Ovary (tissue), 9 donors: ENCODE results near the gene PPL. TPM values are rescaled to one million over a fixed set of nuclear protein-coding genes. Genes with fewer than 3 reads are reported as not detected.
A peak's percentile ranks its signal among the peaks of the same experiment; 100 is the strongest.

Experiments
- DNase-seq, 5 donors: peaks; one replicate each; pipeline ENCODE4 v3.0.0-alpha.2; 2019 to 2020
- H3K27ac ChIP-seq, 2 donors: fragments of 200-600 bp; one replicate each; pipeline versions ENCODE4 v1.5.1 to v1.8.0; 2019 to 2022
- H3K27me3 ChIP-seq: fragments of 200-600 bp; one replicate; pipeline ENCODE4 v1.8.0; 2022
- H3K36me3 ChIP-seq: fragments of 200-600 bp; sonication (generic); one replicate; pipeline ENCODE4 v1.5.1; 2019
- H3K4me1 ChIP-seq: one replicate; pipeline ENCODE4 v1.8.1; 2013; ENCODE audit warnings: mild to moderate bottlenecking, moderate library complexity; ENCODE audit not compliant: insufficient read depth
- H3K4me3 ChIP-seq: fragments of 200-600 bp; sonication (generic); one replicate; pipeline ENCODE4 v1.5.1; 2017
- H3K9me3 ChIP-seq, 2 donors: fragments of 200-600 bp in 1 of 2; sonication (generic) in 1 of 2; one replicate each; pipeline versions ENCODE4 v1.5.1 to v1.8.1; 2013 to 2019; ENCODE audit warnings: mild to moderate bottlenecking in 1 of 2, moderate library complexity in 1 of 2
- CTCF ChIP-seq, 3 donors: fragments of 450-650 bp in 2 of 3; fragments of 200-600 bp in 1 of 3; IDR thresholded peaks; one replicate each; pipeline versions ENCODE4 v1.5.1 to v1.8.0; 2016 to 2022; ENCODE audit warnings: antibody characterized with exemption in 3 of 3, mild to moderate bottlenecking in 1 of 3
- EP300 ChIP-seq: sonication (generic); formaldehyde crosslinking; IDR thresholded peaks from one replicate; pipeline ENCODE4 v1.6.1; 2017; ENCODE audit warnings: antibody characterized with exemption
- POLR2A ChIP-seq: fragments of 450-650 bp; IDR thresholded peaks from one replicate; pipeline ENCODE4 v1.6.1; 2017; ENCODE audit warnings: antibody characterized with exemption, mild to moderate bottlenecking, moderate library complexity
- WGBS, 3 donors: extraction: QIAGEN DNeasy Blood & Tissue Kit in 1 of 3; methylation state at CpG; one replicate each; pipeline versions ENCODE4 v1.1.5 to v1.1.7; 2013 to 2017; 5-methylcytosine and 5-hydroxymethylcytosine counted together
- intact Hi-C, 4 donors: fragments of 100-400 bp; cut with DNase I; formaldehyde crosslinking; loops; one replicate each; pipeline versions ENCODE4 v1.11.0 to v1.15.1; 2022 to 2023
- polyA plus RNA-seq, 2 donors: library from polyadenylated mRNA; stranded (reverse); fragments of 200-250 nt in 1 of 2; fragments of 350-450 nt in 1 of 2; fragmentation: Illumina TruSeq in 1 of 2; extraction: RNeasy Lipid Tissue Mini Kit (QIAGEN cat#74804) in 1 of 2; gene quantifications; one replicate each; pipeline ENCODE4 v1.2.3, GENCODE V29; 2013 to 2014
- total RNA-seq, 7 donors: library from RNA; depleted of rRNA in 2 of 7; stranded (reverse); fragments of >200 nt in 2 of 7; fragmentation: NEBNext Ultra II Directional in 3 of 7; extraction: Animal tissue kit (Norgen Biotek cat#: 25700) in 3 of 7; gene quantifications; one replicate each; pipeline versions ENCODE4 v1.1.0 to v1.2.4, GENCODE V29; 2016 to 2023
- donor health status: DM: no; HTN: no; CAD: no; lungs with moderate emphysema.
- donor health status: DM: no; HTN: no; CAD: no.
- donor health status: Bipolar disorder and iron deficiency.
- donor health status: DM: yes; HTN: yes; CAD: no.
- donor health status: DM: no; HTN: no; CAD: no.
- donor health status: DM: yes; HTN: yes; CAD: no.

PPL gene
- total and polyA plus RNA-seq, 9 donors: 4.2 to 37.8 (median 9.1) TPM

GRCh38 chr16:4855371-4855770 is 81.6 kb downstream of the PPL start:
- DNase-seq: peak in 4 of 5 donors; percentile 30 to 69 (median 48)
- Histone ChIP-seq H3K4me1 (peaks cover 2% of the 10 kb centered on the region), H3K27ac (no peak overlapping the region), H3K9me3 (no peaks in the 10 kb centered on the region), H3K27me3 (no peaks in the 10 kb centered on the region), H3K36me3 (no peaks in the 10 kb centered on the region), H3K4me3 (no peak overlapping the region)
- TF ChIP-seq CTCF (IDR thresholded peaks at IDR 0.05) (no peak), EP300 (no peak), POLR2A (no peak)
- 22 to 45% (median 43%) methylated on average over 5 of the region's 5 CpGs for WGBS, 3 donors
- intact Hi-C loops: loop anchor here in 2 of 4 donors (10.0 kb wide), 2 partner anchors 79 to 89 kb away; partner anchors contain the start of gene PPL (in 1 of the 2)

GRCh38 chr16:4852221-4852872 is 84.6 kb downstream of the PPL start:
- Histone ChIP-seq H3K9me3 (no peaks in the 10 kb centered on the region), H3K4me3 (no peak overlapping the region), H3K27me3 (no peaks in the 10 kb centered on the region), H3K27ac (no peak overlapping the region), H3K36me3 (no peaks in the 10 kb centered on the region), H3K4me1 (peaks cover 8% of the 10 kb centered on the region)
- 46 to 55% (median 49%) methylated on average over 1 of the region's 1 CpG for WGBS, 3 donors
- TF ChIP-seq EP300: no peak
- no peak for TF ChIP-seq POLR2A
- no peak for TF ChIP-seq CTCF (IDR thresholded peaks at IDR 0.05)
- intact Hi-C loops: loop anchor here in 2 of 4 donors (10.0 kb wide), 2 partner anchors 82 to 92 kb away; partner anchors contain the start of gene PPL (in 1 of the 2)
- DNase-seq: no peak

GRCh38 chr16:4850211-4850610 is 86.7 kb downstream of the PPL start:
- no peak for TF ChIP-seq CTCF (IDR thresholded peaks at IDR 0.05)
- no peak for TF ChIP-seq EP300
- TF ChIP-seq POLR2A: no peak

GRCh38 chr16:4847774-4848587 is 89.0 kb downstream of the PPL start:
- peak overlapping the region; percentile 63 for H3K4me3 ChIP-seq
- H3K4me1 ChIP-seq: peaks cover 10% of the 10 kb centered on the region
- H3K36me3 ChIP-seq: no peaks in the 10 kb centered on the region
- no peaks in the 10 kb centered on the region for H3K27me3 ChIP-seq
- H3K27ac ChIP-seq: peak overlapping the region; percentile 93 to 96
- peak; percentile 52 to 70 (median 63) for DNase-seq
- WGBS, 3 donors: 0% methylated on average over 59 to 83 of the region's 83 CpGs
- intact Hi-C loops: loop anchor here in 2 of 4 donors (5.0 to 10.0 kb wide), 3 partner anchors 97 to 123 kb away; no protein-coding TSS in a partner anchor
- peak in 2 of 3 donors; percentile 2 to 16 for TF ChIP-seq CTCF (IDR thresholded peaks at IDR 0.05)
- no peak for TF ChIP-seq POLR2A
- no peaks in the 10 kb centered on the region for H3K9me3 ChIP-seq

More at GRCh38 chr16:4850211-4850610, 86.7 kb downstream of the PPL start:
- WGBS, 3 donors: 50 to 67% (median 55%) methylated on average over 3 of the region's 3 CpGs
- H3K27ac ChIP-seq: no peak overlapping the region
- no peaks in the 10 kb centered on the region for H3K27me3 ChIP-seq
- no peaks in the 10 kb centered on the region for H3K36me3 ChIP-seq
- DNase-seq: no peak
- no peak overlapping the region for H3K4me3 ChIP-seq
- intact Hi-C loops: loop anchor here in 2 of 4 donors (10.0 kb wide), 2 partner anchors 85 to 95 kb away; partner anchors contain the start of gene PPL (in 1 of the 2)
- peaks cover 10% of the 10 kb centered on the region for H3K4me1 ChIP-seq
- H3K9me3 ChIP-seq: no peaks in the 10 kb centered on the region
